NCI-H510A treated with DMSO at 0.1 percent for 48 hours (cell line): ENCODE results near the gene TCN1.
A peak's percentile ranks its signal among the peaks of the same experiment; 100 is the strongest.
"Not testable (repeated sequence)": the region's sequence is repeated elsewhere in the genome, so short reads cannot be mapped to it uniquely, and the experiment has no call there.

Experiments used
- DNase-seq: peaks from one replicate; lab custom pipeline; 2025; lab: John Stamatoyannopoulos, UW

The TCN1 gene

GRCh38 chr11:59857439-59858434, 8.6 kb downstream of the TCN1 start:
- DNase-seq: no peak

GRCh38 chr11:59854871-59855270, 11.4 kb downstream of the TCN1 start:
- no peak for DNase-seq

GRCh38 chr11:59851416-59851815, 14.9 kb downstream of the TCN1 start:
- DNase-seq: not testable (repeated sequence)

- DNase-seq: not testable (repeated sequence)
These were observed 16.7 kb downstream of the TCN1 start for GRCh38 chr11:59849551-59849950.

- DNase-seq: no peak
These were observed 17.2 kb downstream of the TCN1 start for GRCh38 chr11:59849129-59849528.

GRCh38 chr11:59848439-59848838, 17.8 kb downstream of the TCN1 start:
- DNase-seq: not testable (repeated sequence)

GRCh38 chr11:59847626-59848025, 18.7 kb downstream of the TCN1 start:
- DNase-seq: no peak

- DNase-seq: no peak
These were observed 19.7 kb downstream of the TCN1 start for GRCh38 chr11:59846556-59846955.

- no peak for DNase-seq
These were observed 20.9 kb downstream of the TCN1 start, which contains the start of gene CBLIF for GRCh38 chr11:59845399-59845798. TSS of gene CBLIF (minus strand) at chr11:59845499. CDS start at chr11:59845453, 46 bp downstream.

- no peak for DNase-seq
These were observed 24.0 kb downstream of the TCN1 start for GRCh38 chr11:59842316-59842715.

- DNase-seq: no peak
These were observed 24.8 kb downstream of the TCN1 start for GRCh38 chr11:59841514-59841913.

GRCh38 chr11:59839615-59840014, 26.7 kb downstream of the TCN1 start:
- DNase-seq: no peak

GRCh38 chr11:59833602-59834001, 32.7 kb downstream of the TCN1 start:
- no peak for DNase-seq

GRCh38 chr11:59829358-59829757, 36.9 kb downstream of the TCN1 start:
- no peak for DNase-seq

- peak; percentile 12 for DNase-seq
These were observed 43.2 kb downstream of the TCN1 start for GRCh38 chr11:59822989-59823566.

- no peak for DNase-seq
These were observed 47.7 kb downstream of the TCN1 start for GRCh38 chr11:59818572-59818971.

- not testable (repeated sequence) for DNase-seq
These were observed 49.9 kb downstream of the TCN1 start for GRCh38 chr11:59816434-59816833.

GRCh38 chr11:59815754-59816153, 50.5 kb downstream of the TCN1 start:
- no peak for DNase-seq

- DNase-seq: no peak
These were observed 52.3 kb downstream of the TCN1 start for GRCh38 chr11:59814021-59814420.

- DNase-seq: no peak
These were observed 52.9 kb downstream of the TCN1 start for GRCh38 chr11:59813364-59813763.

GRCh38 chr11:59812220-59812619, 54.1 kb downstream of the TCN1 start:
- no peak for DNase-seq

GRCh38 chr11:59810911-59811259, 55.4 kb downstream of the TCN1 start:
- no peak for DNase-seq

GRCh38 chr11:59810189-59810910, 55.9 kb downstream of the TCN1 start, which contains the start of gene MRPL16:
TSS of gene MRPL16 (minus strand) at chr11:59810778. CDS start at chr11:59810658, 120 bp downstream.
- DNase-seq: peak; percentile 90
